Retinal pigment epithelial cell (primary cell): Measurements from ENCODE around the gene OVCA2.

Experiments
- DNase-seq: peaks from one replicate; pipeline ENCODE4 v3.0.0-alpha.2; 2010; ENCODE audit warnings: low read depth
- H3K4me3 ChIP-seq: 2 replicates; pipeline ENCODE4 v1.5.1; 2011; ENCODE audit warnings: mild to moderate bottlenecking, low read length, control low read depth, moderate library complexity
- CTCF ChIP-seq: conservative IDR thresholded peaks from 2 replicates; pipeline ENCODE4 v1.5.1; 2011; ENCODE audit warnings: low read depth, low read length, control low read depth, inconsistent platforms

The OVCA2 gene

DNA sequence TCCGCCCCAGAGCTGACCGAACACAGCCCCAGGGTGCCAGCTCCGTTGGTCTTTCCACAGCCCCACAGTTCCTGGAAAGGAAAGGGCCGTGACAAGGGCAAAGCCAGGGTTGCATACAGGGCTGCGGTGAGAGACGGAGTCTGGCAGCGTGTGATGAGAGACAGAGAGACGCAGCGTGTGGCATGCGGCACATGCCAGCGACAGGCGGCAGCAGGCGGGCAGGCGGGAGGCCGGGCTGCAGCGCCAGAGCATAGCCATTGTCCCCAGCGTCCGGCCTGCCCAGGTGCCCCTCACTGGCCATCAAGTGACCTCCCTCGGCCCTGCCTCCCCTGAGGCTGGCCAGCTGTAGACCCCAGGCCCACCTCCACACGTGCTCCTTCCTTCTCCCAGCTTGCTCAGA lies 25.3 kb upstream of the OVCA2 start:
- H3K4me3 ChIP-seq: no peak overlapping the region
- TF ChIP-seq CTCF: no peak
- DNase-seq: no peak

GRCh38 chr17:2017274-2017941 lies 24.4 kb upstream of the OVCA2 start:
- no peak overlapping the region for H3K4me3 ChIP-seq
- DNase-seq: no peak
- no peak for TF ChIP-seq CTCF

DNA sequence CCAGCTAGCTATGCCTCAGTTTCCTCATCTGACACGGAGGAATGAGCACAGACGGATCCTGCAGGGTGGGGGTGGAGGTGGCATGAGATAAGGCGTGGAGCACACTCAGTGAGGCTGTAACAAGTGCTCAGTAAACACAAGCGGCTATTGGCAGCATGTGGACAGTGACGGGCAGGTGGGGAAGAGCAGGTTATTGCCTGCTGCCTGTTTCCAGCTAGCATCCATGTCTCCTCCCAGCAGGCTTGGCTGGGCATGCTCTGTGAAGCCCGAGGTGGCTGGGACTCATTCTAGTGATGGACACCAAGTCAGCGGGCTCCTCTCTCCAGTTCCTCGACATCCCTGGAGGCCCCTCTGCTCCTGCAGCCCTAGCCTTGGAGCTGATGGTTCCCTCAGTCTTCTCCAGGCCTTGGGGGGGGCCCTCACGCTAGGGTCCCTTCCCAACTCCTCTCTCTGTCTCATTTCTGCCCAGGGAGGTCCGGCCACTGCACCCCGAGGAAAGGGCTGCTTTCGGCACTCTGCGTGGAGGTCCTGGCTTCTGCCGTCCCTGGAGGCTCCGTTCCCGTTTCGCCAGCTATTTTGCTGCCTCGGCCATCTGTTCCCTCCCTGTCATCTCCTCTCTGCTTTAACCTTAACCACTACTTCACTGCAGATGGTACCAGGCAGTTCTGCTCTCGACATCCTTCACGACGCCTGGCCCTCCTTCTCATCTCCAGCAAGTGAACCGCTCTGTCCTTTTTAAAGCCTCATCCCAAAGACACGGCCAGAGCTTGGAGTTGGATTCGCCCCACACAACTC lies 22.9 kb upstream of the OVCA2 start:
- TF ChIP-seq CTCF: no peak
- H3K4me3 ChIP-seq: no peak overlapping the region
- DNase-seq: no peak

- no peak overlapping the region for H3K4me3 ChIP-seq
- no peak for TF ChIP-seq CTCF
- DNase-seq: no peak
Measured at GRCh38 chr17:2019723-2020122, 22.1 kb upstream of the OVCA2 start.

GRCh38 chr17:2020721-2021120 lies 21.1 kb upstream of the OVCA2 start:
- H3K4me3 ChIP-seq: no peak overlapping the region
- no peak for TF ChIP-seq CTCF
- DNase-seq: no peak

GRCh38 chr17:2022647-2023240 lies 19.1 kb upstream of the OVCA2 start:
- TF ChIP-seq CTCF: no peak
- DNase-seq: no peak
- no peak overlapping the region for H3K4me3 ChIP-seq
